Measurements from ENCODE around the gene VTCN1.

The VTCN1 gene

GRCh38 chr1:117208580-117208979 is 2.1 kb downstream of the VTCN1 start:
- DNase-seq = no peak

GRCh38 chr1:117205368-117205767 is 5.4 kb downstream of the VTCN1 start:
- DNase-seq = no peak

- no peak for DNase-seq
Measured at GRCh38 chr1:117201808-117202207, 8.9 kb downstream of the VTCN1 start.

GRCh38 chr1:117198097-117198496 is 12.6 kb downstream of the VTCN1 start:
- DNase-seq = no peak

GRCh38 chr1:117189726-117190125 is 21.0 kb downstream of the VTCN1 start:
- no peak for DNase-seq

- no peak for DNase-seq
Measured at GRCh38 chr1:117188816-117189437, 21.8 kb downstream of the VTCN1 start.

GRCh38 chr1:117188170-117188815 is 22.4 kb downstream of the VTCN1 start:
- no peak for DNase-seq

GRCh38 chr1:117183112-117183511 is 27.6 kb downstream of the VTCN1 start:
- DNase-seq = no peak

GRCh38 chr1:117182319-117182718 is 28.4 kb downstream of the VTCN1 start:
- no peak for DNase-seq

GRCh38 chr1:117181630-117182041 is 29.1 kb downstream of the VTCN1 start:
- no peak for DNase-seq

- DNase-seq = no peak
Measured at GRCh38 chr1:117180147-117180967, 30.4 kb downstream of the VTCN1 start.

GRCh38 chr1:117179471-117179870 is 31.3 kb downstream of the VTCN1 start:
- DNase-seq = no peak

- no peak for DNase-seq
Measured at GRCh38 chr1:117178756-117179155, 32.0 kb downstream of the VTCN1 start.

GRCh38 chr1:117177376-117177775 is 33.4 kb downstream of the VTCN1 start:
- DNase-seq = no peak

- DNase-seq = no peak
Measured at GRCh38 chr1:117176579-117176978, 34.1 kb downstream of the VTCN1 start.

- DNase-seq = no peak
Measured at GRCh38 chr1:117174851-117175250, 35.9 kb downstream of the VTCN1 start.

- DNase-seq = no peak
Measured at GRCh38 chr1:117173691-117174090, 37.0 kb downstream of the VTCN1 start.

GRCh38 chr1:117173006-117173405 is 37.7 kb downstream of the VTCN1 start:
- no peak for DNase-seq

GRCh38 chr1:117171900-117172511 is 38.7 kb downstream of the VTCN1 start:
- no peak for DNase-seq

- DNase-seq = no peak
Measured at GRCh38 chr1:117169871-117170596, 40.7 kb downstream of the VTCN1 start.

GRCh38 chr1:117167402-117167801 is 43.3 kb downstream of the VTCN1 start:
- no peak for DNase-seq

GRCh38 chr1:117166076-117166475 is 44.7 kb downstream of the VTCN1 start:
- no peak for DNase-seq

- DNase-seq = no peak
Measured at GRCh38 chr1:117164209-117164608, 46.5 kb downstream of the VTCN1 start.

Data from stimulated activated CD4-positive, alpha-beta T cell treated with anti-CD3 and anti-CD28 coated beads, Interleukin-4, amount 100 ng/mL, for 4 hours (primary cell).